Right lobe of liver (tissue), 6 donors: ENCODE results near the gene ITLN1. TPM values are rescaled to one million over a fixed set of nuclear protein-coding genes. Genes with fewer than 3 reads are reported as not detected.
A peak's percentile ranks its signal among the peaks of the same experiment; 100 is the strongest.

Experiments
- ATAC-seq, 4 donors: fragments of 200-7000 bp; cut with Tn5 transposase; one replicate each; pipeline ENCODE4 v1.9.1; 2020; ENCODE audit warnings: mild to moderate bottlenecking in 4 of 4, moderate library complexity in 4 of 4
- DNase-seq, 3 donors: peaks; one replicate each; pipeline ENCODE4 v3.0.0-alpha.2; 2020
- H3K27ac ChIP-seq, 3 donors: fragments of 200-600 bp; one replicate each; pipeline ENCODE4 v1.8.0; 2022
- H3K27me3 ChIP-seq, 2 donors: fragments of 200-600 bp; one replicate each; pipeline ENCODE4 v1.8.0; 2022
- H3K36me3 ChIP-seq, 4 donors: fragments of 200-600 bp; sonication (generic) in 1 of 4; one replicate each; pipeline versions ENCODE4 v1.5.1 to v1.8.0; 2017 to 2022; ENCODE audit warnings: control low read depth in 1 of 4
- H3K4me1 ChIP-seq, 4 donors: fragments of 200-600 bp; sonication (generic) in 1 of 4; one replicate each; pipeline versions ENCODE4 v1.5.1 to v1.8.0; 2017 to 2022; ENCODE audit warnings: control low read depth in 1 of 4
- H3K4me3 ChIP-seq, 3 donors: fragments of 200-600 bp; one replicate each; pipeline ENCODE4 v1.8.0; 2022
- H3K9me3 ChIP-seq, 4 donors: fragments of 200-600 bp; sonication (generic) in 1 of 4; one replicate each; pipeline versions ENCODE4 v1.5.1 to v1.8.0; 2017 to 2022; ENCODE audit warnings: control low read depth in 1 of 4
- POLR2A ChIP-seq: fragments of 450-650 bp; IDR thresholded peaks from one replicate; pipeline ENCODE4 v1.6.1; 2017; ENCODE audit warnings: antibody characterized with exemption, mild to moderate bottlenecking
- WGBS: methylation state at CpG from one replicate; pipeline ENCODE4 v1.1.6; 2018; ENCODE audit warnings: low coverage, low lambda C conversion rate; ENCODE audit not compliant: insufficient coverage; ENCODE audit errors: missing lambda C conversion rate; 5-methylcytosine and 5-hydroxymethylcytosine counted together
- intact Hi-C, 2 donors: fragments of 100-400 bp; cut with DNase I; formaldehyde crosslinking; loops; one replicate each; pipeline versions ENCODE4 v1.11.2 to v1.14.1; 2022
- total RNA-seq, 6 experiments: library from RNA; depleted of rRNA in 2 of 6; stranded (reverse); fragments of >200 nt in 2 of 6; fragmentation: NEBNext Ultra II Directional in 3 of 6; extraction: Animal tissue kit (Norgen Biotek cat#: 25700) in 3 of 6; gene quantifications; one replicate each; pipeline versions ENCODE4 v1.1.0 to v1.2.4, GENCODE V29; 2016 to 2023
- TF ChIP-seq, protein P1 (sequence below), 4 donors: fragments of 200-600 bp in 3 of 4; fragments of 450-650 bp in 1 of 4; IDR thresholded peaks; one replicate each; pipeline versions ENCODE4 v1.5.1 to v1.8.0; 2016 to 2022; ENCODE audit warnings: antibody characterized with exemption in 4 of 4, mild to moderate bottlenecking in 2 of 4
- donor health status: DM: no; HTN: yes; CAD: no.
- donor health status: DM: no; HTN: no; CAD: no.
- donor health status: DM: no; HTN: no; CAD: no.
- donor health status: DM: no; HTN: yes; CAD: no.
- donor health status: DM: no; HTN: yes; CAD: no.

ITLN1 gene
- total RNA-seq, 6 experiments from 2014 or later, result 0.90 to 5.1 (median 2.4) TPM; not detected in 1

DNA sequence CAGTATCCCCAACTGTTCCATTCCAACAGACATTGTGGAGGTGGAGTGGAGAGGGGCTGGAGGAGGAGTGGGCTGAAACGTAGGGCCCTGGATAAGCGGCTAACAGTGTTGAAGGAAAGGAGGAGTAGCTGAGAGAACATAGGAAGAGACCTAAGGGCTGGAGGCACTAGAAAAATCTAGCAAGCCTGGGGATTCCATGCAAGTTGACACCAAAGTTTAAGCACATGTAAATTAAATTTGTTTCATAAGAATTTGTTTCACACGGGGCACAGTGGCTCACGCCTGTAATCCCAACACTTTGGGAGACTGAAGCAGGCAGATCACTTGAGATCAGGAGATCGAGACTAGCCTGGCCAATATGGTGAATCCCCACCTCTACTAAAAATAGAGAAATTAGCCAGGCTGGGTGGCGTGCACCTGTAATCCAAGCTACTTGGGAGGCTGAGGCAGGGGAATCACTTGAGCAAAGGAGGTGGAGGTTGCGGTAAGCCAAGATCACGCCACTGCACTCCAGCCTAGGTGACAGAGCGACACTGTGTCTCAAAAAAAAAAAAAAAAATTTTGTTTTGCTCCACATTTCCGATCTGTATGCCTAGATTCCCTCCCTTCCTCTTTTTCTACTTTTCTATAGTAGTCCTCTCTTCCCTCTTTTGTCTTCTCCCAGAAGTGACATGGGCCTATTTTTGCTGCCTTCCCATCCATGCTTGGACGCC is 21.8 kb downstream of the ITLN1 start:
- no peaks in the 10 kb centered on the region for H3K9me3 ChIP-seq
- ATAC-seq, result no peak
- no peaks in the 10 kb centered on the region for H3K36me3 ChIP-seq
- DNase-seq, result no peak
- H3K27ac ChIP-seq, result no peak overlapping the region
- H3K4me3 ChIP-seq, result no peak overlapping the region
- peaks cover 0 to 24% (median 5%) of the 10 kb centered on the region in 4 donors for H3K4me1 ChIP-seq
- no peaks in the 10 kb centered on the region for H3K27me3 ChIP-seq
- no peak for TF ChIP-seq POLR2A
- TF ChIP-seq, protein P1, sequence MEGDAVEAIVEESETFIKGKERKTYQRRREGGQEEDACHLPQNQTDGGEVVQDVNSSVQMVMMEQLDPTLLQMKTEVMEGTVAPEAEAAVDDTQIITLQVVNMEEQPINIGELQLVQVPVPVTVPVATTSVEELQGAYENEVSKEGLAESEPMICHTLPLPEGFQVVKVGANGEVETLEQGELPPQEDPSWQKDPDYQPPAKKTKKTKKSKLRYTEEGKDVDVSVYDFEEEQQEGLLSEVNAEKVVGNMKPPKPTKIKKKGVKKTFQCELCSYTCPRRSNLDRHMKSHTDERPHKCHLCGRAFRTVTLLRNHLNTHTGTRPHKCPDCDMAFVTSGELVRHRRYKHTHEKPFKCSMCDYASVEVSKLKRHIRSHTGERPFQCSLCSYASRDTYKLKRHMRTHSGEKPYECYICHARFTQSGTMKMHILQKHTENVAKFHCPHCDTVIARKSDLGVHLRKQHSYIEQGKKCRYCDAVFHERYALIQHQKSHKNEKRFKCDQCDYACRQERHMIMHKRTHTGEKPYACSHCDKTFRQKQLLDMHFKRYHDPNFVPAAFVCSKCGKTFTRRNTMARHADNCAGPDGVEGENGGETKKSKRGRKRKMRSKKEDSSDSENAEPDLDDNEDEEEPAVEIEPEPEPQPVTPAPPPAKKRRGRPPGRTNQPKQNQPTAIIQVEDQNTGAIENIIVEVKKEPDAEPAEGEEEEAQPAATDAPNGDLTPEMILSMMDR (IDR thresholded peaks at IDR 0.05), result no peak
- 72% methylated on average over 9 of the region's 11 CpGs for WGBS
- intact Hi-C loops, result no loop called here

DNA sequence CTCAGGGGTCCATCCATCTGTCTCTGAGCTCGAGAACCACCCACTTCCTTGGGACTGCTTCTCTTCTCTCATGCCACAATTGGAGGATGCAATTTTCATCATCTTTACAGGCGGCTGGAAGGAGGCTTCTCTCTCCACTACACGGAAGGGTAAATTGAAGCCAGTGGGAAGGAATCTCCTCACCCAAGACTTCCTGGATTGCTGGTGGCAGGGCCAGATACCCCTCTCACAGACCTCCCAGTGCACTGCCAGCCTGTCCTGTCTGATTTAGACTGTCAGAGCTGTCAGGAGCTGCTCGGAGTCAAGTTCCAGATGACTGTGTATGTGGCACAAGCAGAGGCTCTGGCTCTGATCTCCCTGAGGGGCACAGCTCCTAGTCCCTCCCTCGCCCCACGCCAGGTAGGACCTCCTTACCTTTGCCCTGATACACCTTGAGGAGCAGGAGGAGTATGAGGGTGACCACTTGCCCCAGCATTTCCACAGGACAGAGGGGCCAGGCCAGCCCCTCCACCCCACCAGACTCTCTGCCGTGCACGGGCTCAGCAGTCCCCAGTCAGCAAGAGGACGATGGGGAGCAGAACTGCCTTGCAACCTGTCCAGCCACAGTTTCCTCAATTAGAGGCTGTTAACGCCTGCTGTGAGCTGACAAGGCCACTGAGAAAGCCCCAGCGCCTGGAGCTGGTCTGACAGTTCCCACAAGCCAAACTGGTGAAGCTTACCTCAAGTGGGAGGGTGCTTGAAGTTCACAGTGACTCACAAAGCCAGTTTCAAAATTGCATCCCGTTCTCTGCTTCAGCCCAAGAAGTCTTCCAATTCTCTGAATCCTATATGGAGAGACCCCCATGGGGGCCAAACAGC is 22.5 kb downstream of the ITLN1 start, which contains the start of gene CD244:
Gene CD244 (minus strand): TSS at position 685 of the 858 bp plus-strand sequence. CDS start 210 bp downstream, at position 475.
- DNase-seq (peak in 1 of 3 donors; percentile 50), ATAC-seq (peak; percentile 40 to 56 (median 48))
- H3K9me3 ChIP-seq, result no peaks in the 10 kb centered on the region
- H3K27me3 ChIP-seq, result no peaks in the 10 kb centered on the region
- peaks cover 0 to 24% (median 5%) of the 10 kb centered on the region in 4 donors for H3K4me1 ChIP-seq
- intact Hi-C loops, result no loop called here
- no peaks in the 10 kb centered on the region for H3K36me3 ChIP-seq
- peak within 1 kb of the TSS in 1 of 3 donors; percentile 15 for H3K4me3 ChIP-seq
- H3K27ac ChIP-seq, result peak within 1 kb of the TSS in 1 of 3 donors; percentile 12
- WGBS, result 53% methylated on average over 6 of the region's 12 CpGs
- no peak for TF ChIP-seq POLR2A
- TF ChIP-seq, protein P1 (IDR thresholded peaks at IDR 0.05), result no peak

DNA sequence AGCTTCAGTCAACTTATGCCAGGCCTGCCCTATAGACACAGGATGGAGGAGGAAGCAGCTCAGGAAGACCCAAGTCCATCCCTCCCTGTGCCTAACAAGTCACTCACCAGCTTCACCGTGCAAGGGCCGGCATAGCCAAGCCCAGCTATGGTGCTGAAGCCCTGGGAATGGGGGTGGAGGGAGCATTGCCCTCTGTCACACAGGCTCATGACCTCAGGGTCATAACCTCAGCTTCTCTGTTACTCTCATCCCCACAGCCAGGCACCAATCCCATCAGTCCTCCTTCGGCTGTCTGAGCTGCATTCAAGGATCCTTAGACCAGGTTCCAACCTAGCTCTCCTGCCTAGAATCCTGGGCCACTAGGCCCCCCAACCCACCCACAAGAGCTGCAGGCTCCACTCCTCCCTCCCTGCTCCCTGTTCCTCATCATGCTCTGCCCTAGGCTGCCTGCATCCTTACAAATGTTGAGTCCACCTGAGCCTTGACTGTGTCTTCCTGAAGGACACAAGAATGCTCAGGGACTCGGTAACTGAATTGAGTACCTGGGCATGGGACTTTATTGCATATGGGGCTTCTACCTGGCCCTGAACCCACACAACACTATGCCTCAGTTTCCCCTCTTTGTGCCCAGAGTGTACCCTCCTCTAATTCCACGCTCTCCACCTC is 24.0 kb downstream of the ITLN1 start:
- H3K36me3 ChIP-seq, result no peaks in the 10 kb centered on the region
- peaks cover 0 to 14% (median 4%) of the 10 kb centered on the region in 4 donors for H3K4me1 ChIP-seq
- no peak overlapping the region for H3K27ac ChIP-seq
- ATAC-seq (peak; percentile 81 to 93 (median 90)), DNase-seq (peak; percentile 55 to 69 (median 66))
- TF ChIP-seq, protein P1 (IDR thresholded peaks at IDR 0.05), result no peak
- no peak for TF ChIP-seq POLR2A
- intact Hi-C loops, result no loop called here
- H3K27me3 ChIP-seq, result no peaks in the 10 kb centered on the region
- no peaks in the 10 kb centered on the region for H3K9me3 ChIP-seq
- no peak overlapping the region for H3K4me3 ChIP-seq
- WGBS, result 35% methylated on average over 5 of the region's 5 CpGs

DNA sequence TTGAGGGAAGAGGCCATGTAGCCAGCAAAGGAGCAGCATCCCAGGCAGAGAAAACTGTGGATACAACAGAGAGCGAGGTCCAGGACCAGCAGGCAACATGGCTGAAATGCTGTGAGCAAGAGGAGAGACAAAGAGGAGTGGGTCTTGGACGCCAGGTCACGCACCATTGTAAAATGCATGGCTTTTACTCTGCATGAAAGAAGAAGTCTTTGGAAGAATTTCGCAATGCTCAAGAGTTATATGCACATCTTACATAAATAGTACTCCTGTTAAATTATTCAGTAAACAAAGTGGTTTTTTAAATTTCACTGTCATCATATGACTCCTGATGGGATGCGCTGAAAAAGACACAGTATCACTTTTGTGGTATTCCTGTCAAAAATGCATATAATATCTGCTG is 25.8 kb downstream of the ITLN1 start:
- no peak for DNase-seq
- Histone ChIP-seq H3K4me1 (peaks cover 0 to 9% (median 3%) of the 10 kb centered on the region in 4 donors), H3K4me3 (no peak overlapping the region), H3K9me3 (no peaks in the 10 kb centered on the region), H3K27ac (no peak overlapping the region), H3K36me3 (no peaks in the 10 kb centered on the region), H3K27me3 (no peaks in the 10 kb centered on the region)
- 62% methylated on average over 4 of the region's 5 CpGs for WGBS
- intact Hi-C loops, result no loop called here
- TF ChIP-seq, protein P1 (IDR thresholded peaks at IDR 0.05), result no peak
- TF ChIP-seq POLR2A, result no peak
- no peak for ATAC-seq
